Measurements from ENCODE around the gene PARP15.

- TF ChIP-seq CTCF (IDR thresholded peaks at IDR 0.05) (no peak), POLR2AphosphoS5 (IDR thresholded peaks at IDR 0.05) (no peak), POLR2A (IDR thresholded peaks at IDR 0.05) (no peak)
These were observed 63.1 kb downstream of the PARP15 start for GRCh38 chr3:122640437-122640999.
